IPS-20b (cell line): Measurements from ENCODE around the gene CLDN12.
"Not testable (repeated sequence)": the region's sequence is repeated elsewhere in the genome, so short reads cannot be mapped to it uniquely, and the experiment has no call there.

Experiments
- H3K27ac ChIP-seq: one replicate; pipeline ENCODE4 v1.5.1; 2013; ENCODE audit warnings: low read length
- H3K27me3 ChIP-seq: 2 replicates; pipeline ENCODE4 v1.6.1; 2013; ENCODE audit warnings: mild to moderate bottlenecking, low read length, inconsistent platforms; ENCODE audit not compliant: insufficient read depth
- H3K36me3 ChIP-seq: 2 replicates; pipeline ENCODE4 v1.6.1; 2013; ENCODE audit warnings: low read depth, mild to moderate bottlenecking, inconsistent platforms, low read length, moderate library complexity; ENCODE audit not compliant: insufficient read depth
- H3K4me1 ChIP-seq: 2 replicates; pipeline ENCODE4 v1.6.1; 2013; ENCODE audit warnings: mild to moderate bottlenecking, control low read depth, inconsistent platforms, low read length, moderate library complexity; ENCODE audit not compliant: insufficient read depth
- H3K4me3 ChIP-seq: 2 replicates; pipeline ENCODE4 v1.5.1; 2013; ENCODE audit warnings: mild to moderate bottlenecking, low read length, inconsistent platforms
- H3K9ac ChIP-seq: 2 replicates; pipeline ENCODE4 v1.6.1; 2013; ENCODE audit warnings: low read depth, mild to moderate bottlenecking, inconsistent platforms, low read length, moderate library complexity
- H3K9me3 ChIP-seq: 2 replicates; pipeline ENCODE4 v1.6.1; 2013; ENCODE audit warnings: mild to moderate bottlenecking, low read depth, low read length, inconsistent platforms; ENCODE audit not compliant: insufficient read depth

The CLDN12 gene

GRCh38 chr7:90445633-90446032 is 42.4 kb downstream of the CLDN12 start:
- Histone ChIP-seq H3K27ac (no peak overlapping the region), H3K27me3 (no peaks in the 10 kb centered on the region), H3K4me1 (no peaks in the 10 kb centered on the region), H3K9ac (no peak overlapping the region), H3K9me3 (no peaks in the 10 kb centered on the region), H3K36me3 (no peaks in the 10 kb centered on the region), H3K4me3 (no peak overlapping the region)

GRCh38 chr7:90446137-90446899 is 43.1 kb downstream of the CLDN12 start:
- H3K9me3 ChIP-seq: no peaks in the 10 kb centered on the region
- H3K9ac ChIP-seq: no peak overlapping the region
- no peaks in the 10 kb centered on the region for H3K27me3 ChIP-seq
- no peaks in the 10 kb centered on the region for H3K36me3 ChIP-seq
- H3K27ac ChIP-seq: no peak overlapping the region
- H3K4me1 ChIP-seq: no peaks in the 10 kb centered on the region
- no peak overlapping the region for H3K4me3 ChIP-seq

- Histone ChIP-seq H3K27ac (no peak overlapping the region), H3K4me1 (peaks cover 5% of the 10 kb centered on the region; the same call in 1 of the 2 replicates), H3K9me3 (no peaks in the 10 kb centered on the region), H3K9ac (no peak overlapping the region), H3K4me3 (no peak overlapping the region), H3K36me3 (no peaks in the 10 kb centered on the region), H3K27me3 (peaks cover 6% of the 10 kb centered on the region; the same call in 1 of the 2 replicates)
Observed at GRCh38 chr7:90453259-90453891, 50.1 kb downstream of the CLDN12 start.

DNA sequence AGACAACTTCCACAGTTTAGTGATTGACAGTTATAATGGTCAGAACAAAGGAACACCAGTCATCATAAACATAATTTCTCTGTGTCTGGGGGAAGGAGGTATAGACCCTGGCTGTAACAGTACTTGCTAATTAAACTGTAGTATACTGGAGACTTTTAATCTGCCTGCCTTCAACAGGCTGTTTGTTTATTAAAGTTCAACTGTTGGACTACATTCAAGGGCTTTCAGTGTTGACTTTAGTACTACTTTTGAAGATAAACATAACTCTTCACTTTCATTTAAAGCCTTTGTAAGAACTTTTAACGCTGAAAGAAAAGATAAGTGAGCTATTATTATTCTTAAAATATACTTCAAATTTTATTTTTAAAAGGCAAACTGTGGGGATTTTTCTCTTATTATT is 50.7 kb downstream of the CLDN12 start:
- H3K36me3 ChIP-seq: no peaks in the 10 kb centered on the region
- H3K4me1 ChIP-seq: peaks cover 5% of the 10 kb centered on the region; the same call in 1 of the 2 replicates

DNA sequence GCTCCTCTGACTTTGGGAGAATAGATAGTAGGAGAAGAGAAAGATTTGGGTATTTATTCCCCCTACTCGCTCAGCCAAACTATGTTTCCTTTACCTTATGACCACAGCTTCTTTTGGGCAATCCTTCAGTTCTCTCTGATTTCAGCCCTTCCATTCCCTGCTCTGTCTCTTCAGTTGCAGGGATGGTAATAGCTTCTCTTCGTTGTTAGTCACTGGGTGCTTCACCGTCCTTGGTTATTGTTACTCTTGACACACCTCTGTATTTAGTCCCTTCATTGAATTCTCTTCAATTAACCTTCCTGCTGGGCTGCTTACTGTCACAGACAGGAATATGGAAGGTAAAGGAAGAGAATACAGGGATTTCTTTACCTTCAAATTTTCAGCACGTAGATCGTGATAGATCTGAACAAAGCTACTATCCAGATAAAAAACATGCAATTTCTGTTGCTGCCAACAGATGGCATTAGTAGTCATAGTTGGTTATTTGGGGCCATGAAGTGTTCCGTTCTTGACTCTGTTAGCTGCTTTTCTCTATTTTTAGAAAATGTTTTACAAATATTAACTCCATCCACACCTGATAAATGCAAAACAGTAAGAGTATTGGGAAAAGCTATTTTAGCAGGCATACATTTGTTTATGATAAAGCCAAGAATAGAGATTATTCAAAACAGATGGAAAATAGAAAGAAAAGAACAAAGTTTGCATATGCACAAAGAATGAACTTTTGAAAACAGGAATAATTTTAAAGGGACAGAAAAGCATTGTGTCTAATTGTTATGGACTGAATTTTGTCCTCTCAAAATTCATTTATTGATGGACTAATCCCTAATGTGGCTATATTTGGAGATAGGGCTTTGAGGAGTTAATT is 52.1 kb downstream of the CLDN12 start:
- no peaks in the 10 kb centered on the region for H3K9me3 ChIP-seq
- peaks cover 5% of the 10 kb centered on the region; the same call in 1 of the 2 replicates for H3K4me1 ChIP-seq
- H3K9ac ChIP-seq: peak overlapping the region; percentile 70; the same call in 1 of the 2 replicates
- no peaks in the 10 kb centered on the region for H3K36me3 ChIP-seq
- H3K27me3 ChIP-seq: peaks cover 6% of the 10 kb centered on the region; the same call in 1 of the 2 replicates
- H3K27ac ChIP-seq: no peak overlapping the region
- H3K4me3 ChIP-seq: peak overlapping the region; percentile 63

More for the DNA sequence above, 50.7 kb downstream of the CLDN12 start:
- Histone ChIP-seq H3K27me3 (peaks cover 6% of the 10 kb centered on the region; the same call in 1 of the 2 replicates), H3K27ac (no peak overlapping the region), H3K4me3 (no peak overlapping the region), H3K9me3 (no peaks in the 10 kb centered on the region), H3K9ac (no peak overlapping the region)

DNA sequence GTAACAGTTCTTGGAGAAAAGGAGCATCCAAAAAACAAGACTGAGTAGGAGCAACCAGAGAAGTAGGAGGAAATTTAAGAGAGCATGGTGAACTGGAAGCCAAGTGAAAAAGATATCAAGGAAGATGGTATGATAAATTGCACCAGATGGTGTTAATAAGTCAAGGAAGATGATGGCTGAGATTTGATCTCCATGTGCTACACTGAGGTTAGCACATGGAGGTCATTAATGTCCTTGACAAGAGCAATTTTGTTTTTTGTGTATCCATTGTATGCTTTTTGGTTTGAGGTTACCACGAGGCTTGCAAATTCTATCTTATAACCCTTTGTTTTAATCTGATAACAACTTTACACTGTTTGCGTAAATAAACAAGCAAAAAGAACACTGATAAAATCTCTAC is 54.8 kb downstream of the CLDN12 start:
- H3K9me3 ChIP-seq: peaks cover under 1% of the 10 kb centered on the region; the same call in 1 of the 2 replicates
- H3K4me1 ChIP-seq: peaks cover 5% of the 10 kb centered on the region; the same call in 1 of the 2 replicates
- H3K27me3 ChIP-seq: peaks cover 6% of the 10 kb centered on the region; the same call in 1 of the 2 replicates
- no peak overlapping the region for H3K27ac ChIP-seq
- H3K9ac ChIP-seq: no peak overlapping the region
- no peak overlapping the region for H3K4me3 ChIP-seq
- no peaks in the 10 kb centered on the region for H3K36me3 ChIP-seq

- Histone ChIP-seq H3K4me1 (peaks cover 4% of the 10 kb centered on the region; the same call in 1 of the 2 replicates), H3K9ac (no peak overlapping the region), H3K27me3 (peaks cover 4% of the 10 kb centered on the region; the same call in 1 of the 2 replicates), H3K9me3 (peaks cover 19% of the 10 kb centered on the region), H3K4me3 (no peak overlapping the region), H3K27ac (no peak overlapping the region), H3K36me3 (no peaks in the 10 kb centered on the region)
Observed at GRCh38 chr7:90459888-90460287, 56.6 kb downstream of the CLDN12 start.

DNA sequence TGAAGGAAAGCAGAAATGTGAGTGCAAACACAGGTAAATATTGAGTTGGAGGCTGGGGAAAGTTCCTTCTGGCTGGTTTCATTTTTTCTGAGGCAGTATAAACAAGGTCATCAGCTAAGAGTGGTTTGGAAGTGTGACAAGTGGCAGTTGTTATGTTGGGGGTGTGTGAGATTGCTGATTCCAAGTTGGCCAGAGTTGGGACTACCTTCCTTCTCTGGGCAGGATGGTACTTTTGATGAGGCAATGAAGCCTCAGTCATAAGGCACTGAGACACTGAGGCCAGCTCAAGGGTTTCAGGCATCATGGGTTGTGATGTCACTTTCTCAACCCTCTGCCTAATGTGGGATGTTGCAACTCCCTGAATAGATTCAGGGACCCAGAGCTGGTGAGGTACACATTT is 58.0 kb downstream of the CLDN12 start:
- Histone ChIP-seq H3K4me1 (no peaks in the 10 kb centered on the region), H3K4me3 (no peak overlapping the region), H3K9me3 (peaks cover 19% of the 10 kb centered on the region), H3K9ac (no peak overlapping the region), H3K36me3 (no peaks in the 10 kb centered on the region), H3K27ac (no peak overlapping the region), H3K27me3 (no peaks in the 10 kb centered on the region)

DNA sequence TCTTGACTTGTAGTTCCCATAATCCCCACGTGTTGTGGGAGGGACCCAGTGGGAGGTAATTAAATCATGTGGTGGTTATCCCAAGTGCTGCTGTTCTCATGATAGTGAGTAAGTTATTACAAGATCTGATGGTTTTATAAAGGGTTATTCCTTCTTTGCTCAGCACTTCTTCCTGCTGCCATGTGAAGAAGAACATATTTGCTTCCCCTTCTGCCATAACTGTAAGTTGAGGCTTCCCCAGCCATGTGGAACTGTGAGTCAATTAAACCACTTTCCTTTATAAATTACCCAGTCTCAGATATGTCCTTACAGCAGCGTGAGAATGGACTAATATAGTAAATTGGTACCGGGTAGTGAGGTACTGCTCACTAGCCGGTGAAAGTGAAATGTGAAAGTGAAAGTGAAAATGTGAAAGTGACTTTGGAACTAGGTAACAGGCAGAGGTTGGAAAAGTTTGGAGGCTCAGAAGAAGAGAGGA is 59.9 kb downstream of the CLDN12 start:
- not testable (repeated sequence) for H3K36me3 ChIP-seq, H3K27ac ChIP-seq, H3K4me1 ChIP-seq, H3K4me3 ChIP-seq, H3K9ac ChIP-seq, H3K27me3 ChIP-seq
- H3K9me3 ChIP-seq: peaks cover 19% of the 10 kb centered on the region
